DND-41 (cell line): ENCODE results near the gene ZNF578.
A peak's percentile ranks its signal among the peaks of the same experiment; 100 is the strongest.
"Not testable (repeated sequence)": the region's sequence is repeated elsewhere in the genome, so short reads cannot be mapped to it uniquely, and the experiment has no call there.

Experiments used
- ATAC-seq: fragments of 200-7000 bp; cut with Tn5 transposase; 3 replicates; pipeline ENCODE4 v1.9.1; 2021; ENCODE audit warnings: low read depth; ENCODE audit not compliant: insufficient read depth
- DNase-seq: peaks from one replicate; pipeline ENCODE4 v3.0.0-alpha.2; 2020
- H2AFZ ChIP-seq: 2 replicates; pipeline ENCODE4 v1.6.0; 2012; ENCODE audit warnings: low read depth, low read length
- H3K27ac ChIP-seq: 2 replicates; pipeline ENCODE4 v1.5.1; 2012; ENCODE audit warnings: low read length, inconsistent platforms
- H3K27me3 ChIP-seq: fragments of 200-600 bp; sonication (generic); 2 replicates; pipeline ENCODE4 v1.6.0; 2012; ENCODE audit warnings: low read length, mild to moderate bottlenecking, inconsistent platforms; ENCODE audit not compliant: insufficient read depth, poor library complexity
- H3K36me3 ChIP-seq: 2 replicates; pipeline ENCODE4 v1.5.1; 2012; ENCODE audit warnings: low read length, inconsistent platforms; ENCODE audit not compliant: insufficient read depth
- H3K4me1 ChIP-seq: 2 replicates; pipeline ENCODE4 v1.5.1; 2012; ENCODE audit warnings: mild to moderate bottlenecking, low read length; ENCODE audit not compliant: insufficient read depth
- H3K4me2 ChIP-seq: 2 replicates; pipeline ENCODE4 v1.6.0; 2012; ENCODE audit warnings: mild to moderate bottlenecking, moderate library complexity, low read length, inconsistent platforms; ENCODE audit not compliant: insufficient read depth
- H3K4me3 ChIP-seq, 2 experiments: fragments of 200-600 bp in 1 of 2; shearing (Covaris generic) in 1 of 2; 2 replicates each; pipeline ENCODE4 v1.5.1; 2012 to 2016; ENCODE audit warnings: inconsistent platforms in 2 of 2, low read length in 2 of 2, mild to moderate bottlenecking in 2 of 2, low read depth in 1 of 2, moderate library complexity in 1 of 2
- H3K79me2 ChIP-seq: 2 replicates; pipeline ENCODE4 v1.6.0; 2012; ENCODE audit warnings: low read length, inconsistent platforms; ENCODE audit not compliant: insufficient read depth
- H3K9ac ChIP-seq: 2 replicates; pipeline ENCODE4 v1.6.0; 2012; ENCODE audit warnings: low read depth, mild to moderate bottlenecking, inconsistent platforms, low read length, moderate library complexity
- H3K9me3 ChIP-seq: 2 replicates; pipeline ENCODE4 v1.5.1; 2012; ENCODE audit warnings: low read length, moderate library complexity, mild to moderate bottlenecking, inconsistent platforms; ENCODE audit not compliant: insufficient read depth, severe bottlenecking
- H4K20me1 ChIP-seq: 2 replicates; pipeline ENCODE4 v1.6.0; 2012; ENCODE audit warnings: low read length; ENCODE audit not compliant: insufficient read depth
- CTCF ChIP-seq: IDR thresholded peaks from 2 replicates; pipeline ENCODE4 v1.5.1; 2012; ENCODE audit warnings: borderline replicate concordance, low read length, moderate library complexity, mild to moderate bottlenecking; ENCODE audit not compliant: poor library complexity, severe bottlenecking; ENCODE audit errors: extremely low read depth
- EZH2 ChIP-seq: IDR thresholded peaks from 3 replicates; pipeline ENCODE4 v1.6.1; 2012; ENCODE audit warnings: borderline replicate concordance, low read depth, mild to moderate bottlenecking, moderate library complexity, low read length, inconsistent platforms; ENCODE audit not compliant: severe bottlenecking

The ZNF578 gene

GRCh38 chr19:52532480-52532879 lies 79.1 kb downstream of the ZNF578 start:
- no peak overlapping the region for H3K27ac ChIP-seq
- H3K36me3 ChIP-seq: peaks cover 8% of the 10 kb centered on the region; the same call in 1 of the 2 replicates
- no peaks in the 10 kb centered on the region for H3K9me3 ChIP-seq
- peaks cover 84% of the 10 kb centered on the region for H3K79me2 ChIP-seq
- H3K27me3 ChIP-seq: no peaks in the 10 kb centered on the region
- H3K4me1 ChIP-seq: peaks cover 50% of the 10 kb centered on the region
- DNase-seq (no peak), ATAC-seq (no peak)
- no peak overlapping the region for H3K4me2 ChIP-seq
- H2AFZ ChIP-seq: no peak overlapping the region
- no peak overlapping the region for H3K4me3 ChIP-seq
- no peak for TF ChIP-seq EZH2
- no peak for TF ChIP-seq CTCF
- H4K20me1 ChIP-seq: peaks cover 10% of the 10 kb centered on the region; the same call in 1 of the 2 replicates
- H3K9ac ChIP-seq: no peak overlapping the region

GRCh38 chr19:52533901-52534300 lies 80.5 kb downstream of the ZNF578 start:
- H3K4me1 ChIP-seq: peaks cover 42% of the 10 kb centered on the region
- TF ChIP-seq CTCF (no peak), EZH2 (no peak)
- ATAC-seq (no peak), DNase-seq (no peak)
- peaks cover 10% of the 10 kb centered on the region; the same call in 1 of the 2 replicates for H4K20me1 ChIP-seq
- no peaks in the 10 kb centered on the region for H3K27me3 ChIP-seq
- peak overlapping the region; percentile 95 for H3K4me2 ChIP-seq
- no peak overlapping the region for H3K4me3 ChIP-seq
- H3K9me3 ChIP-seq: no peaks in the 10 kb centered on the region
- no peak overlapping the region for H3K9ac ChIP-seq
- H3K36me3 ChIP-seq: peaks cover 8% of the 10 kb centered on the region; the same call in 1 of the 2 replicates
- H3K27ac ChIP-seq: no peak overlapping the region
- peaks cover 84% of the 10 kb centered on the region for H3K79me2 ChIP-seq
- no peak overlapping the region for H2AFZ ChIP-seq

- Histone ChIP-seq H3K4me2 (peak overlapping the region; percentile 95), H3K4me3 (peak overlapping the region; percentile 48 to 75), H4K20me1 (peaks cover 14% of the 10 kb centered on the region; the same call in 1 of the 2 replicates), H3K27ac (peak overlapping the region; percentile 64), H3K4me1 (peaks cover 37% of the 10 kb centered on the region), H3K36me3 (peaks cover 10% of the 10 kb centered on the region; the same call in 1 of the 2 replicates), H2AFZ (peak overlapping the region; percentile 67), H3K9ac (peak overlapping the region; percentile 75), H3K79me2 (peaks cover 84% of the 10 kb centered on the region)
- ATAC-seq (peak; percentile 30), DNase-seq (peak; percentile 70)
- not testable (repeated sequence) for H3K27me3 ChIP-seq, H3K9me3 ChIP-seq
Observed at GRCh38 chr19:52535385-52535770, 82.0 kb downstream of the ZNF578 start.

GRCh38 chr19:52535771-52536447 lies 82.6 kb downstream of the ZNF578 start:
- Histone ChIP-seq H3K27me3 (no peaks in the 10 kb centered on the region), H3K4me2 (peak overlapping the region; percentile 95), H3K27ac (peak overlapping the region; percentile 89), H3K9me3 (no peaks in the 10 kb centered on the region), H3K4me3 (peak overlapping the region; percentile 48 to 75), H2AFZ (peak overlapping the region; percentile 85), H3K36me3 (peaks cover 10% of the 10 kb centered on the region; the same call in 1 of the 2 replicates), H3K79me2 (peaks cover 84% of the 10 kb centered on the region), H4K20me1 (peaks cover 14% of the 10 kb centered on the region; the same call in 1 of the 2 replicates), H3K9ac (peak overlapping the region; percentile 75), H3K4me1 (peaks cover 37% of the 10 kb centered on the region)
- ATAC-seq: peak; percentile 92
- TF ChIP-seq EZH2: no peak
- no peak for TF ChIP-seq CTCF
- DNase-seq: peak; percentile 96
